Liver (tissue), 9 donors: Measurements from ENCODE around the gene HERC5. TPM values are rescaled to one million over a fixed set of nuclear protein-coding genes. Genes with fewer than 3 reads are reported as not detected.

ENCODE experiments used
- DNase-seq: peaks from one replicate; pipeline ENCODE4 v3.0.0-alpha.2; 2017; ENCODE audit warnings: low spot score
- H3K27ac ChIP-seq, 2 donors: one replicate each; pipeline ENCODE4 v1.7.0; 2013; ENCODE audit warnings: inconsistent platforms in 2 of 2, low read length in 2 of 2, control low read depth in 1 of 2, low read depth in 1 of 2, mild to moderate bottlenecking in 1 of 2
- H3K27me3 ChIP-seq, 4 donors: one replicate each; pipeline versions ENCODE4 v1.6.1 to v1.7.0; 2013; ENCODE audit warnings: low read length in 3 of 4, inconsistent platforms in 1 of 4, mild to moderate bottlenecking in 1 of 4, moderate library complexity in 1 of 4; ENCODE audit not compliant: control insufficient read depth in 4 of 4, insufficient read depth in 4 of 4
- H3K36me3 ChIP-seq, 4 donors: one replicate each; pipeline versions ENCODE4 v1.6.1 to v1.7.0; 2013; ENCODE audit warnings: low read length in 3 of 4, mild to moderate bottlenecking in 3 of 4, low read depth in 1 of 4, moderate library complexity in 1 of 4; ENCODE audit not compliant: control insufficient read depth in 4 of 4, insufficient read depth in 3 of 4
- H3K4me1 ChIP-seq, 4 donors: one replicate each; pipeline versions ENCODE4 v1.6.1 to v1.7.0; 2013; ENCODE audit warnings: low read length in 3 of 4, mild to moderate bottlenecking in 3 of 4, moderate library complexity in 1 of 4; ENCODE audit not compliant: control insufficient read depth in 4 of 4, insufficient read depth in 4 of 4
- H3K4me3 ChIP-seq, 3 donors: one replicate each; pipeline versions ENCODE4 v1.6.1 to v1.7.0; 2013; ENCODE audit warnings: low read length in 3 of 3, control low read depth in 1 of 3, low read depth in 1 of 3, mild to moderate bottlenecking in 1 of 3
- H3K9ac ChIP-seq, 2 donors: one replicate each; pipeline ENCODE4 v1.7.0; 2013; ENCODE audit warnings: low read length in 2 of 2, mild to moderate bottlenecking in 2 of 2, moderate library complexity in 2 of 2, control low read depth in 1 of 2, low read depth in 1 of 2
- H3K9me3 ChIP-seq, 4 donors: one replicate each; pipeline versions ENCODE4 v1.6.1 to v1.7.0; 2013; ENCODE audit warnings: low read length in 3 of 4; ENCODE audit not compliant: control insufficient read depth in 4 of 4
- ATF3 ChIP-seq: IDR thresholded peaks from 2 replicates; pipeline ENCODE4 v1.6.1; 2016; ENCODE audit warnings: antibody characterized with exemption
- EGR1 ChIP-seq, 2 donors: IDR thresholded peaks; 2 replicates each; pipeline ENCODE4 v1.6.1; 2016 to 2018; ENCODE audit warnings: antibody characterized with exemption in 2 of 2, low read depth in 2 of 2
- FOXA1 ChIP-seq: IDR thresholded peaks from 2 replicates; pipeline ENCODE4 v1.6.1; 2016; ENCODE audit warnings: antibody characterized with exemption
- GABPA ChIP-seq, 2 donors: IDR thresholded peaks in 1 of 2; conservative IDR thresholded peaks in 1 of 2; 2 replicates each; pipeline ENCODE4 v1.6.1; 2016; ENCODE audit warnings: antibody characterized with exemption in 2 of 2, mild to moderate bottlenecking in 1 of 2, moderate library complexity in 1 of 2
- HNF4A ChIP-seq, 2 donors: conservative IDR thresholded peaks; 2 replicates each; pipeline ENCODE4 v1.6.1; 2016; ENCODE audit warnings: antibody characterized with exemption in 2 of 2, mild to moderate bottlenecking in 2 of 2
- HNF4G ChIP-seq: IDR thresholded peaks from 2 replicates; pipeline ENCODE4 v1.6.1; 2016; ENCODE audit warnings: antibody characterized with exemption
- JUND ChIP-seq, 2 donors: IDR thresholded peaks; 2 replicates each; pipeline ENCODE4 v1.6.1; 2016; ENCODE audit warnings: antibody characterized with exemption in 2 of 2
- MAX ChIP-seq: IDR thresholded peaks from 2 replicates; pipeline ENCODE4 v1.6.1; 2016; ENCODE audit warnings: antibody characterized with exemption
- NR2F2 ChIP-seq: IDR thresholded peaks from 2 replicates; pipeline ENCODE4 v1.6.1; 2016; ENCODE audit warnings: antibody characterized with exemption
- RAD21 ChIP-seq, 2 donors: IDR thresholded peaks; 2 replicates each; pipeline ENCODE4 v1.6.1; 2016; ENCODE audit warnings: antibody characterized with exemption in 2 of 2, mild to moderate bottlenecking in 2 of 2
- RXRA ChIP-seq, 2 donors: IDR thresholded peaks; 2 replicates each; pipeline ENCODE4 v1.6.1; 2017 to 2018; ENCODE audit warnings: antibody characterized with exemption in 2 of 2, mild to moderate bottlenecking in 1 of 2
- SP1 ChIP-seq: IDR thresholded peaks from 2 replicates; pipeline ENCODE4 v1.6.1; 2018; ENCODE audit warnings: antibody characterized with exemption, mild to moderate bottlenecking
- TAF1 ChIP-seq: conservative IDR thresholded peaks from 2 replicates; pipeline ENCODE4 v1.6.1; 2016; ENCODE audit warnings: antibody characterized with exemption, mild to moderate bottlenecking
- YY1 ChIP-seq: IDR thresholded peaks from 2 replicates; pipeline ENCODE4 v1.6.1; 2016; ENCODE audit warnings: antibody characterized with exemption, mild to moderate bottlenecking
- WGBS: extraction: QIAGEN DNeasy Blood & Tissue Kit; methylation state at CpG from one replicate; pipeline ENCODE4 v1.1.7; 2013; 5-methylcytosine and 5-hydroxymethylcytosine counted together
- polyA plus RNA-seq, 2 donors: library from polyadenylated mRNA; stranded (reverse) in 1 of 2; unstranded in 1 of 2; fragments of 200-250 nt in 1 of 2; fragments of >200 nt in 1 of 2; fragmentation: Nextera tagmentation in 1 of 2; extraction: Ambion mirVana in 1 of 2; gene quantifications; one replicate each; pipeline versions ENCODE4 v1.2.1 to v1.2.3, GENCODE V29; 2013 to 2015
- total RNA-seq, 2 donors: library from RNA; depleted of rRNA; stranded (reverse); fragments of >200 nt; gene quantifications; one replicate each; pipeline ENCODE4 v1.2.3, GENCODE V29; 2014
- TF ChIP-seq, protein P1 (sequence below): fragments of 150-350 bp; IDR thresholded peaks from 2 replicates; pipeline ENCODE4 v1.5.1; 2017; ENCODE audit warnings: improper control_type of control experiment, low read depth, low read length; ENCODE audit not compliant: missing input control
- TF ChIP-seq, protein P2 (sequence below): IDR thresholded peaks from 2 replicates; pipeline ENCODE4 v1.6.1; 2016; ENCODE audit warnings: antibody characterized with exemption
- donor health status: healthy.
- donor health status: healthy.
- donor health status: healthy.
- donor health status: healthy.
- donor health status: healthy.

HERC5 gene
- total and polyA plus RNA-seq, 4 donors, result 1.5 to 5.0 (median 2.9) TPM

DNA sequence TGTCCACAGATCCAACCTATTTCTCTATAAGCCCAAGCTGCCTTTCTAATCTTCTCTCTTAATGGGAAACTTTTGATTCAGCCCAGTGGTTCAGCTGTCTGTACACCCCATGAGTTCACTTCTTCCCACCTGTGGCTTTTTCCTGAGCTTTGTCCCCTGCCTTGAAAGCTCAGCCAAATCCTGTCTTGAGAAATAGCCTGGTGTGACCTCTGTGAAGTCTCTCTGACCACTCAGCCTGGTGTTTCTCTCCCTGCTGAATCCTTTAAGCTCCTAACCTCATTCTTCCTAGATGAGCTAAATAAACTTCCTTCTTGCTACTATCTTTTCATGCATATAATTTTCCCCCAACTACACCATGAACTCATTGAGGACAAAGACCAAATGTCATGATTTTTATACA, 15.2 kb upstream of the HERC5 start:
- no peak for TF ChIP-seq SP1
- no peak for TF ChIP-seq HNF4G
- TF ChIP-seq GABPA (IDR thresholded peaks at IDR 0.05 in 1 of 2, conservative IDR thresholded peaks at IDR 0.05 in 1 of 2), result no peak
- no peak for TF ChIP-seq RXRA (IDR thresholded peaks at IDR 0.05)
- TF ChIP-seq TAF1, result no peak
- TF ChIP-seq YY1, result no peak
- TF ChIP-seq RAD21 (IDR thresholded peaks at IDR 0.05), result no peak
- TF ChIP-seq, protein P1, sequence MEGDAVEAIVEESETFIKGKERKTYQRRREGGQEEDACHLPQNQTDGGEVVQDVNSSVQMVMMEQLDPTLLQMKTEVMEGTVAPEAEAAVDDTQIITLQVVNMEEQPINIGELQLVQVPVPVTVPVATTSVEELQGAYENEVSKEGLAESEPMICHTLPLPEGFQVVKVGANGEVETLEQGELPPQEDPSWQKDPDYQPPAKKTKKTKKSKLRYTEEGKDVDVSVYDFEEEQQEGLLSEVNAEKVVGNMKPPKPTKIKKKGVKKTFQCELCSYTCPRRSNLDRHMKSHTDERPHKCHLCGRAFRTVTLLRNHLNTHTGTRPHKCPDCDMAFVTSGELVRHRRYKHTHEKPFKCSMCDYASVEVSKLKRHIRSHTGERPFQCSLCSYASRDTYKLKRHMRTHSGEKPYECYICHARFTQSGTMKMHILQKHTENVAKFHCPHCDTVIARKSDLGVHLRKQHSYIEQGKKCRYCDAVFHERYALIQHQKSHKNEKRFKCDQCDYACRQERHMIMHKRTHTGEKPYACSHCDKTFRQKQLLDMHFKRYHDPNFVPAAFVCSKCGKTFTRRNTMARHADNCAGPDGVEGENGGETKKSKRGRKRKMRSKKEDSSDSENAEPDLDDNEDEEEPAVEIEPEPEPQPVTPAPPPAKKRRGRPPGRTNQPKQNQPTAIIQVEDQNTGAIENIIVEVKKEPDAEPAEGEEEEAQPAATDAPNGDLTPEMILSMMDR, result no peak
- no peak for TF ChIP-seq NR2F2
- TF ChIP-seq ATF3, result no peak
- TF ChIP-seq MAX, result no peak
- no peak for TF ChIP-seq FOXA1
- DNase-seq, result no peak
- H3K4me1 ChIP-seq, result no peaks in the 10 kb centered on the region
- H3K27me3 ChIP-seq, result no peaks in the 10 kb centered on the region
- no peaks in the 10 kb centered on the region for H3K9me3 ChIP-seq
- no peak overlapping the region for H3K9ac ChIP-seq
- H3K4me3 ChIP-seq, result no peak overlapping the region
- no peak overlapping the region for H3K27ac ChIP-seq
- peaks cover 0 to 3% (median 0%) of the 10 kb centered on the region in 4 donors for H3K36me3 ChIP-seq

GRCh38 chr4:88442689-88443191, 14.2 kb upstream of the HERC5 start:
- TF ChIP-seq EGR1 (IDR thresholded peaks at IDR 0.05; ENCODE audit: low read depth in 2 of 2) (no peak), YY1 (no peak)
- no peak for DNase-seq
- H3K27ac ChIP-seq, result no peak overlapping the region
- H3K4me1 ChIP-seq, result no peaks in the 10 kb centered on the region
- H3K27me3 ChIP-seq, result no peaks in the 10 kb centered on the region
- H3K9me3 ChIP-seq, result no peaks in the 10 kb centered on the region
- peaks cover 0 to 3% (median 0%) of the 10 kb centered on the region in 4 donors for H3K36me3 ChIP-seq
- no peak overlapping the region for H3K9ac ChIP-seq
- 97% methylated on average over 1 of the region's 1 CpG for WGBS
- no peak overlapping the region for H3K4me3 ChIP-seq

- no peaks in the 10 kb centered on the region for H3K4me1 ChIP-seq
- H3K9me3 ChIP-seq, result no peaks in the 10 kb centered on the region
- no peak overlapping the region for H3K4me3 ChIP-seq
- no peaks in the 10 kb centered on the region for H3K27me3 ChIP-seq
- H3K27ac ChIP-seq, result no peak overlapping the region
- DNase-seq, result no peak
- peaks cover 0 to 1% (median 0%) of the 10 kb centered on the region in 4 donors for H3K36me3 ChIP-seq
- H3K9ac ChIP-seq, result no peak overlapping the region
- TF ChIP-seq JUND (IDR thresholded peaks at IDR 0.05), result no peak
- no peak for TF ChIP-seq SP1
- TF ChIP-seq NR2F2, result no peak
- no peak for TF ChIP-seq MAX
- TF ChIP-seq, protein P2, sequence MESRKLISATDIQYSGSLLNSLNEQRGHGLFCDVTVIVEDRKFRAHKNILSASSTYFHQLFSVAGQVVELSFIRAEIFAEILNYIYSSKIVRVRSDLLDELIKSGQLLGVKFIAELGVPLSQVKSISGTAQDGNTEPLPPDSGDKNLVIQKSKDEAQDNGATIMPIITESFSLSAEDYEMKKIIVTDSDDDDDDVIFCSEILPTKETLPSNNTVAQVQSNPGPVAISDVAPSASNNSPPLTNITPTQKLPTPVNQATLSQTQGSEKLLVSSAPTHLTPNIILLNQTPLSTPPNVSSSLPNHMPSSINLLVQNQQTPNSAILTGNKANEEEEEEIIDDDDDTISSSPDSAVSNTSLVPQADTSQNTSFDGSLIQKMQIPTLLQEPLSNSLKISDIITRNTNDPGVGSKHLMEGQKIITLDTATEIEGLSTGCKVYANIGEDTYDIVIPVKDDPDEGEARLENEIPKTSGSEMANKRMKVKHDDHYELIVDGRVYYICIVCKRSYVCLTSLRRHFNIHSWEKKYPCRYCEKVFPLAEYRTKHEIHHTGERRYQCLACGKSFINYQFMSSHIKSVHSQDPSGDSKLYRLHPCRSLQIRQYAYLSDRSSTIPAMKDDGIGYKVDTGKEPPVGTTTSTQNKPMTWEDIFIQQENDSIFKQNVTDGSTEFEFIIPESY, result no peak
- no peak for TF ChIP-seq ATF3
- no peak for TF ChIP-seq HNF4A (conservative IDR thresholded peaks at IDR 0.05)
- WGBS, result 92% methylated on average over 5 of the region's 5 CpGs
Measured at GRCh38 chr4:88443486-88443885, 13.4 kb upstream of the HERC5 start.
